ENCODE data around the gene KLF11.

DNA sequence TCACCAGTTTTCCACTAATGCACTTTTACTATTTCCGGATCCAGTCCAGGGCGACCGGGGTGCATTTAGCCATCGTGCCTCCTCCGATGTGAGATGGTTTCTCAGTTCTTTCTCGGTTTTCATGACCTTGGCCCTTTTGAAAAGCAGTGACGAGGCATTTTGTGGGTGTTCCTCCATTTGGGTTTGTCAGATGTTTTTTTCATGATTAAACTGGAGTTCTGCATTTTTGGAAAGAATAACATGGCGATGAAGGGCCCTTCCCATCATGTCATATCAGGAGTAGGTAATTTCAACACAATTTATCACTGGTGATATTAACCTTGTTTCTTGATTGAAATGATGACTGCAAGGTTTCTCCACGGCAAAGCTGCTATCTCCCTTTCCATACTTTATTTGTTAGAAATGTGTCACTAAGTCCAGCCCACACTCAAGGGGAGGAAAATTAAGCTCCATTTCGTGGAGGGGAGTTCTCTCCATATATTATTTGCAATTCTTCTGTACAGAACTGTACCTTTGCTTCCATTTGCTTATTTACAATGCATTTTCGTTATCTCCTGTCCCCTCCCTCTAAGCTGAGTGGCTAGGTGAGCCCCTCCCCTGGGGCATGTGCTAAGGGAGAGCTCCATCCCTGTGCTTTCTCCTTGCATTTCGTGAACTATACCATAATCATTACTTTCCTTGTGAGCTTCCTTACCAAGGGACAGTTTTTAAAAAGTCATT is 8.9 kb upstream of the KLF11 start:
- TF ChIP-seq, protein P1, sequence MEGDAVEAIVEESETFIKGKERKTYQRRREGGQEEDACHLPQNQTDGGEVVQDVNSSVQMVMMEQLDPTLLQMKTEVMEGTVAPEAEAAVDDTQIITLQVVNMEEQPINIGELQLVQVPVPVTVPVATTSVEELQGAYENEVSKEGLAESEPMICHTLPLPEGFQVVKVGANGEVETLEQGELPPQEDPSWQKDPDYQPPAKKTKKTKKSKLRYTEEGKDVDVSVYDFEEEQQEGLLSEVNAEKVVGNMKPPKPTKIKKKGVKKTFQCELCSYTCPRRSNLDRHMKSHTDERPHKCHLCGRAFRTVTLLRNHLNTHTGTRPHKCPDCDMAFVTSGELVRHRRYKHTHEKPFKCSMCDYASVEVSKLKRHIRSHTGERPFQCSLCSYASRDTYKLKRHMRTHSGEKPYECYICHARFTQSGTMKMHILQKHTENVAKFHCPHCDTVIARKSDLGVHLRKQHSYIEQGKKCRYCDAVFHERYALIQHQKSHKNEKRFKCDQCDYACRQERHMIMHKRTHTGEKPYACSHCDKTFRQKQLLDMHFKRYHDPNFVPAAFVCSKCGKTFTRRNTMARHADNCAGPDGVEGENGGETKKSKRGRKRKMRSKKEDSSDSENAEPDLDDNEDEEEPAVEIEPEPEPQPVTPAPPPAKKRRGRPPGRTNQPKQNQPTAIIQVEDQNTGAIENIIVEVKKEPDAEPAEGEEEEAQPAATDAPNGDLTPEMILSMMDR (IDR thresholded peaks at IDR 0.05; ENCODE audit: low read depth, low read length, poor library complexity, severe bottlenecking), result no peak
- TF ChIP-seq EZH2phosphoT487 (IDR thresholded peaks at IDR 0.05; ENCODE audit: borderline replicate concordance, low read length), result no peak

Measured in DOHH2 (cell line).